CMK (cell line): ENCODE results near the gene CHAT.

Experiments
- DNase-seq: peaks from one replicate; pipeline ENCODE4 v3.0.0-alpha.2; 2010; ENCODE audit warnings: low read depth

Gene CHAT

GRCh38 chr10:49631975-49632374 is 18.1 kb downstream of the CHAT start:
- DNase-seq, result no peak

- no peak for DNase-seq
Measured at GRCh38 chr10:49632406-49633317, 18.8 kb downstream of the CHAT start.

GRCh38 chr10:49633327-49634068 is 19.7 kb downstream of the CHAT start:
- DNase-seq, result no peak

- no peak for DNase-seq
Measured at GRCh38 chr10:49634069-49634660, 20.3 kb downstream of the CHAT start.

- DNase-seq, result no peak
Measured at GRCh38 chr10:49642311-49642710, 28.5 kb downstream of the CHAT start.

- no peak for DNase-seq
Measured at GRCh38 chr10:49643241-49644034, 29.6 kb downstream of the CHAT start.

- DNase-seq, result no peak
Measured at GRCh38 chr10:49644035-49644646, 30.3 kb downstream of the CHAT start.

- DNase-seq, result no peak
Measured at GRCh38 chr10:49645417-49645816, 31.6 kb downstream of the CHAT start.

GRCh38 chr10:49645871-49646870 is 32.3 kb downstream of the CHAT start:
- no peak for DNase-seq

GRCh38 chr10:49647554-49647953 is 33.7 kb downstream of the CHAT start:
- no peak for DNase-seq

GRCh38 chr10:49647985-49648795 is 34.4 kb downstream of the CHAT start:
- no peak for DNase-seq

GRCh38 chr10:49649294-49649693 is 35.5 kb downstream of the CHAT start:
- no peak for DNase-seq

- DNase-seq, result no peak
Measured at GRCh38 chr10:49649936-49650723, 36.3 kb downstream of the CHAT start.

- no peak for DNase-seq
Measured at GRCh38 chr10:49650724-49651034, 36.8 kb downstream of the CHAT start.

GRCh38 chr10:49651039-49651835 is 37.4 kb downstream of the CHAT start:
- DNase-seq, result no peak

GRCh38 chr10:49651917-49652316 is 38.1 kb downstream of the CHAT start:
- no peak for DNase-seq

- no peak for DNase-seq
Measured at GRCh38 chr10:49652421-49653272, 38.8 kb downstream of the CHAT start.
